GM18951 (cell line): Measurements from ENCODE around the gene GALNT17.

Experiments used
- POLR2A ChIP-seq: IDR thresholded peaks from 4 replicates; pipeline ENCODE4 v1.6.1; 2011; ENCODE audit warnings: mild to moderate bottlenecking; ENCODE audit not compliant: insufficient read length, insufficient read depth; ENCODE audit errors: extremely low read depth
- in situ Hi-C: fragments of 300-500 bp; cut with MboI; formaldehyde crosslinking; loops from one replicate; pipeline ENCODE4 v1.12.0; 2022; ENCODE audit warnings: low sequenced_read_pairs, mixed read lengths, inconsistent platforms; ENCODE audit not compliant: unreplicated experiment

Gene GALNT17

GRCh38 chr7:71300603-71301002, 168.7 kb downstream of the GALNT17 start:
- in situ Hi-C loops, result no loop called here
- no peak for TF ChIP-seq POLR2A

- in situ Hi-C loops, result no loop called here
- no peak for TF ChIP-seq POLR2A
Observed at GRCh38 chr7:71301167-71301566, 169.2 kb downstream of the GALNT17 start.

- TF ChIP-seq POLR2A, result no peak
- in situ Hi-C loops, result no loop called here
Observed at GRCh38 chr7:71303566-71303965, 171.6 kb downstream of the GALNT17 start.

GRCh38 chr7:71308096-71308495, 176.2 kb downstream of the GALNT17 start:
- in situ Hi-C loops, result no loop called here
- no peak for TF ChIP-seq POLR2A

- in situ Hi-C loops, result no loop called here
- TF ChIP-seq POLR2A, result no peak
Observed at GRCh38 chr7:71311576-71311975, 179.6 kb downstream of the GALNT17 start.

- in situ Hi-C loops, result no loop called here
- TF ChIP-seq POLR2A, result no peak
Observed at GRCh38 chr7:71312755-71313490, 181.0 kb downstream of the GALNT17 start.

- TF ChIP-seq POLR2A, result no peak
- in situ Hi-C loops, result no loop called here
Observed at GRCh38 chr7:71313553-71313952, 181.6 kb downstream of the GALNT17 start.

GRCh38 chr7:71320916-71321315, 189.0 kb downstream of the GALNT17 start:
- in situ Hi-C loops, result no loop called here
- no peak for TF ChIP-seq POLR2A

- in situ Hi-C loops, result no loop called here
- TF ChIP-seq POLR2A, result no peak
Observed at GRCh38 chr7:71322201-71322600, 190.3 kb downstream of the GALNT17 start.

GRCh38 chr7:71323726-71324125, 191.8 kb downstream of the GALNT17 start:
- in situ Hi-C loops, result no loop called here
- TF ChIP-seq POLR2A, result no peak

- TF ChIP-seq POLR2A, result no peak
- in situ Hi-C loops, result no loop called here
Observed at GRCh38 chr7:71325151-71325550, 193.2 kb downstream of the GALNT17 start.

GRCh38 chr7:71326595-71326994, 194.7 kb downstream of the GALNT17 start:
- TF ChIP-seq POLR2A, result no peak
- in situ Hi-C loops, result no loop called here

- in situ Hi-C loops, result no loop called here
- TF ChIP-seq POLR2A, result no peak
Observed at GRCh38 chr7:71327946-71328345, 196.0 kb downstream of the GALNT17 start.

- no peak for TF ChIP-seq POLR2A
- in situ Hi-C loops, result no loop called here
Observed at GRCh38 chr7:71329030-71329660, 197.2 kb downstream of the GALNT17 start.

- in situ Hi-C loops, result no loop called here
- TF ChIP-seq POLR2A, result no peak
Observed at GRCh38 chr7:71332207-71332606, 200.3 kb downstream of the GALNT17 start.

GRCh38 chr7:71334541-71334940, 202.6 kb downstream of the GALNT17 start:
- in situ Hi-C loops, result no loop called here
- TF ChIP-seq POLR2A, result no peak
